ENCODE data around the gene IGF2R. TPM values are rescaled to one million over a fixed set of nuclear protein-coding genes. Genes with fewer than 3 reads are reported as not detected.

The IGF2R gene
- total RNA-seq, 2 experiments from 2014 or later = 73.5 to 75.5 TPM

GRCh38 chr6:159969921-159970320 lies 1.0 kb downstream of the IGF2R start:
- peak overlapping the region; percentile 92 for H3K27ac Mint-ChIP-seq
- no peaks in the 10 kb centered on the region for H3K9me3 Mint-ChIP-seq
- intact Hi-C loops (cut with micrococcal nuclease) = loop anchor here (1.0 kb wide), 2 partner anchors 9 to 243 kb away; partner anchors contain the start of gene WTAP
- H3K27me3 Mint-ChIP-seq = no peaks in the 10 kb centered on the region
- CTCF ChIA-PET = interaction anchor here (0.6 to 1.4 kb wide), 3 partner anchors 11 to 66 kb away, joined by 3 to 4 read pairs (median 4); no protein-coding TSS in a partner anchor
- H3K4me3 Mint-ChIP-seq = peak overlapping the region; percentile 92
- peak; percentile 52 for DNase-seq
- POLR2A ChIA-PET = interaction anchor here (0.6 to 1.9 kb wide), 6 partner anchors 8 to 47 kb away, joined by 3 to 8 read pairs (median 6); no protein-coding TSS in a partner anchor
- peaks cover 53% of the 10 kb centered on the region for H3K4me1 Mint-ChIP-seq (ENCODE audit: low read depth)
- H3K36me3 Mint-ChIP-seq = peaks cover 5% of the 10 kb centered on the region

- CTCF ChIA-PET = interaction anchor here (1.4 kb wide), 1 partner anchor 10 kb away, joined by 4 read pairs; no protein-coding TSS in a partner anchor
- intact Hi-C loops (cut with micrococcal nuclease) = loop anchor here (1.0 kb wide), 1 partner anchor 9 kb away; no protein-coding TSS in a partner anchor
These were observed 1.8 kb downstream of the IGF2R start for GRCh38 chr6:159970659-159971063.

GRCh38 chr6:159971341-159972178 lies 2.7 kb downstream of the IGF2R start:
- DNase-seq = no peak
- CTCF ChIA-PET = no interaction called here
- H3K9me3 Mint-ChIP-seq = no peaks in the 10 kb centered on the region
- intact Hi-C loops (cut with micrococcal nuclease) = no loop called here
- peaks cover 65% of the 10 kb centered on the region for H3K4me1 Mint-ChIP-seq (ENCODE audit: low read depth)
- peak overlapping the region; percentile 92 for H3K4me3 Mint-ChIP-seq
- peak overlapping the region; percentile 67 for H3K27ac Mint-ChIP-seq
- POLR2A ChIA-PET = no interaction called here
- H3K36me3 Mint-ChIP-seq = peaks cover 5% of the 10 kb centered on the region
- H3K27me3 Mint-ChIP-seq = no peaks in the 10 kb centered on the region

More at GRCh38 chr6:159970659-159971063, 1.8 kb downstream of the IGF2R start:
- Mint-ChIP-seq H3K27me3 (no peaks in the 10 kb centered on the region), H3K9me3 (no peaks in the 10 kb centered on the region), H3K4me3 (peak overlapping the region; percentile 92), H3K27ac (peak overlapping the region; percentile 92), H3K4me1 (ENCODE audit: low read depth) (peaks cover 58% of the 10 kb centered on the region), H3K36me3 (peaks cover 5% of the 10 kb centered on the region)
- no peak for DNase-seq
- POLR2A ChIA-PET = interaction anchor here (0.7 to 1.9 kb wide), 3 partner anchors 13 to 46 kb away, joined by 3 to 5 read pairs (median 5); no protein-coding TSS in a partner anchor

GRCh38 chr6:159972506-159973268 lies 3.8 kb downstream of the IGF2R start:
- no peaks in the 10 kb centered on the region for H3K9me3 Mint-ChIP-seq
- H3K36me3 Mint-ChIP-seq = peaks cover 5% of the 10 kb centered on the region
- POLR2A ChIA-PET = no interaction called here
- CTCF ChIA-PET = no interaction called here
- H3K4me1 Mint-ChIP-seq (ENCODE audit: low read depth) = peaks cover 76% of the 10 kb centered on the region
- intact Hi-C loops (cut with micrococcal nuclease) = no loop called here
- H3K4me3 Mint-ChIP-seq = no peak overlapping the region
- H3K27ac Mint-ChIP-seq = peak overlapping the region; percentile 77
- DNase-seq = no peak
- no peaks in the 10 kb centered on the region for H3K27me3 Mint-ChIP-seq

DNA sequence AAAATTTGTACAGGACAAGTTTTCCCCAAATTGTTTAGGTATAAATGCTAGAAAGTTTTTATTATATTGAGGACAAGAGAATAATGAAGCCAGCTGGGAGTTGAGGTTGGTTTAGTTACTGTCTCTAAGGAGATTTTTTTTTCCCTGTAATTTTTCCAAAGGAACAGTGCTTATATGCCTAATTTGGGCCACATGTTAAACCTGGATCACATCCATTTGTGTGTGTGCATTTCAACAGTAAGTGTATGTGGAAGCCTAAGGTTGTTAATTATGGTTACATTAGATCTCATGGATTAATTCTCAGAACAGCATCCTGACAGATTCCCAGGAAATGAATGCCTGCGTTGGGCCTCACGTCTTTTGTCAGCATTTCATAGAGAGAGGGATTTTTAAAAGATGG lies 4.5 kb downstream of the IGF2R start:
- Mint-ChIP-seq H3K4me3 (no peak overlapping the region), H3K27me3 (no peaks in the 10 kb centered on the region), H3K4me1 (ENCODE audit: low read depth) (peaks cover 79% of the 10 kb centered on the region), H3K9me3 (no peaks in the 10 kb centered on the region), H3K27ac (peak overlapping the region; percentile 77), H3K36me3 (peaks cover 5% of the 10 kb centered on the region)
- ChIA-PET CTCF (interaction anchor here (1.1 to 1.4 kb wide), 2 partner anchors 12 to 43 kb away, joined by 3 to 4 read pairs; no protein-coding TSS in a partner anchor), POLR2A (interaction anchor here (0.9 to 1.0 kb wide), 3 partner anchors 42 to 281 kb away, joined by 3 to 8 read pairs (median 3); no protein-coding TSS in a partner anchor)
- intact Hi-C loops (cut with micrococcal nuclease) = no loop called here
- no peak for DNase-seq

- CTCF ChIA-PET = interaction anchor here (1.1 to 1.4 kb wide), 2 partner anchors 13 to 44 kb away, joined by 3 to 4 read pairs; no protein-coding TSS in a partner anchor
- Mint-ChIP-seq H3K27ac (peak overlapping the region; percentile 77), H3K36me3 (peaks cover 5% of the 10 kb centered on the region), H3K27me3 (no peaks in the 10 kb centered on the region), H3K4me3 (no peak overlapping the region), H3K4me1 (ENCODE audit: low read depth) (peaks cover 84% of the 10 kb centered on the region), H3K9me3 (no peaks in the 10 kb centered on the region)
- POLR2A ChIA-PET = interaction anchor here (0.8 to 1.0 kb wide), 4 partner anchors 41 to 282 kb away, joined by 3 to 8 read pairs (median 3); no protein-coding TSS in a partner anchor
- peak; percentile 52 for DNase-seq
- intact Hi-C loops (cut with micrococcal nuclease) = loop anchor here (1.0 to 2.0 kb wide), 2 partner anchors 43 to 281 kb away; partner anchors contain the start of gene SOD2
These were observed 5.1 kb downstream of the IGF2R start for GRCh38 chr6:159973951-159974350.

DNA sequence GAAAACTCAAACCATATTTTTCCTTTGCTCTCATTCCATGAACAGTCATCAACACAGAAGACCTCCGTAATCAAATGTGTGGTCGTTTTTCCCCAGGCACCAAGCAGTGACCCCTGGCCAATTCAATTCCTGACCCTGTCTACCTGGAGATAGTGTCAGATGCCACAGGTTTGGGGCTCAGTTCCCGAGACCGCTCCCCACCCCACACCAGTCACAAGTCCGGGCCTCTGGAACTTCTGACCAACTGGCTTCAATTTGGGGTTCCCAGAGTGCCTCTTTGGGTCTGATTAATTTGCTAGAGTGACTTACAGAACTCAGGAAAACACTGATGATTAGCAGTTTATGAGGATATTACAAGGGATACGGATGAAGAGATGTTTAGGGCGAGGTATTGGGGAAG lies 6.0 kb downstream of the IGF2R start:
- Mint-ChIP-seq H3K4me3 (no peak overlapping the region), H3K36me3 (peaks cover 7% of the 10 kb centered on the region), H3K9me3 (no peaks in the 10 kb centered on the region), H3K27me3 (no peaks in the 10 kb centered on the region), H3K27ac (peak overlapping the region; percentile 77), H3K4me1 (ENCODE audit: low read depth) (peaks cover 93% of the 10 kb centered on the region)
- DNase-seq = no peak
- POLR2A ChIA-PET = no interaction called here
- CTCF ChIA-PET = no interaction called here
- intact Hi-C loops (cut with micrococcal nuclease) = loop anchor here (1.0 to 5.0 kb wide), 4 partner anchors 44 to 487 kb away; partner anchors contain the start of gene SOD2

- intact Hi-C loops (cut with micrococcal nuclease) = loop anchor here (5.0 kb wide), 2 partner anchors 101 to 486 kb away; no protein-coding TSS in a partner anchor
- Mint-ChIP-seq H3K9me3 (no peaks in the 10 kb centered on the region), H3K4me3 (peak overlapping the region; percentile 42), H3K36me3 (peaks cover 5% of the 10 kb centered on the region), H3K27me3 (no peaks in the 10 kb centered on the region), H3K4me1 (ENCODE audit: low read depth) (peaks cover 95% of the 10 kb centered on the region), H3K27ac (peak overlapping the region; percentile 98)
- ChIA-PET POLR2A (interaction anchor here (1.2 kb wide), 2 partner anchors 9 to 21 kb away, joined by 3 read pairs; no protein-coding TSS in a partner anchor), CTCF (interaction anchor here (0.6 to 1.2 kb wide), 4 partner anchors 8 to 40 kb away, joined by 3 to 6 read pairs (median 3); no protein-coding TSS in a partner anchor)
- DNase-seq = no peak
These were observed 7.9 kb downstream of the IGF2R start for GRCh38 chr6:159976686-159977254.

DNA sequence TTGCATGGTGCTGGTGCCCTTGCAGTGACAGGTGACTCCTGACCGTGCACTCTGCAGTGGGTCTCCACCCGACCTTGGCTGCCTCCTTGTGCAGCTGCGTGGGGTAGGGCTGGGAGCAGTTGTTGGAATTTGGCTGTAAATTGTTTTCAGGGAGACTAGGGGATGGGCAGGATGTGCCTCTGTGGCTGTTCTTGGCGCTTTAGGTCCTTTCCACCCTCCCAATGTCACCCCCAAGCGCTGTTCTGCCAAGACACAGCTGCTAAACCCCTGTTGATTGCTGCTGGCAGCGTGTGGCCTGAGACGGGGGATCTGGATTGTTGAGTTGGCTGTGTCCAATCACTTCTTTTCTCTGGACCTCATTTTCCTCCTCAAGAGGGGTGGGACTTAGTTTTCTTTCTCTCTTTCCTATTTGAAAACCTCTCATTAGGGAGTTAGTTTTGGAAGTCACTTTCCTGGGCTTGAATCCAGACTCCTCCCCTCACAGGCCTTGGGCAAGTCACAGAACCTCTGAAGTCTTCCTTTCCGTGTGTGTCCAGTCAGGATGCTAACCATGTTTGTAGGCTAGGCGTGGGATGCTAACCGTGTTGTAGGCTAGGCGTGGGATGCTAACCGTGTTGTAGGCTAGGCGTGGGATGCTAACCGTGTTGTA lies 8.5 kb downstream of the IGF2R start:
- no peaks in the 10 kb centered on the region for H3K27me3 Mint-ChIP-seq
- no peak for DNase-seq
- H3K9me3 Mint-ChIP-seq = no peaks in the 10 kb centered on the region
- POLR2A ChIA-PET = interaction anchor here (1.1 to 1.5 kb wide), 4 partner anchors 8 to 48 kb away, joined by 3 to 6 read pairs (median 4); partner anchors contain the start of gene IGF2R
- intact Hi-C loops (cut with micrococcal nuclease) = loop anchor here (5.0 kb wide), 2 partner anchors 100 to 485 kb away; no protein-coding TSS in a partner anchor
- CTCF ChIA-PET = interaction anchor here (0.7 kb wide), 1 partner anchor 9 kb away, joined by 3 read pairs; no protein-coding TSS in a partner anchor
- peak overlapping the region; percentile 73 for H3K4me3 Mint-ChIP-seq
- H3K4me1 Mint-ChIP-seq (ENCODE audit: low read depth) = peaks cover 95% of the 10 kb centered on the region
- H3K36me3 Mint-ChIP-seq = peaks cover 5% of the 10 kb centered on the region
- peak overlapping the region; percentile 98 for H3K27ac Mint-ChIP-seq

GRCh38 chr6:159977904-159978268 lies 9.0 kb downstream of the IGF2R start:
- POLR2A ChIA-PET = interaction anchor here (1.1 to 2.2 kb wide), 4 partner anchors 8 to 48 kb away, joined by 3 to 9 read pairs (median 5); partner anchors contain the start of gene IGF2R
- CTCF ChIA-PET = no interaction called here
- peaks cover 95% of the 10 kb centered on the region for H3K4me1 Mint-ChIP-seq (ENCODE audit: low read depth)
- no peaks in the 10 kb centered on the region for H3K27me3 Mint-ChIP-seq
- intact Hi-C loops (cut with micrococcal nuclease) = loop anchor here (5.0 kb wide), 2 partner anchors 99 to 484 kb away; no protein-coding TSS in a partner anchor
- DNase-seq = no peak
- peak overlapping the region; percentile 98 for H3K27ac Mint-ChIP-seq
- H3K9me3 Mint-ChIP-seq = no peaks in the 10 kb centered on the region
- peak overlapping the region; percentile 73 for H3K4me3 Mint-ChIP-seq
- H3K36me3 Mint-ChIP-seq = peaks cover 4% of the 10 kb centered on the region
